Hepatocyte (in vitro differentiated cells): ENCODE data around the gene POLG. TPM values are rescaled to one million over a fixed set of nuclear protein-coding genes. Genes with fewer than 3 reads are reported as not detected.

Experiments
- DNase-seq: peaks from one replicate; pipeline ENCODE4 v3.0.0-alpha.2; 2016; ENCODE audit warnings: low spot score
- H2AFZ ChIP-seq: fragments of 200-600 bp; sonication (generic); 2 replicates; pipeline ENCODE4 v1.6.0; 2016; ENCODE audit warnings: antibody characterized with exemption, mild to moderate bottlenecking
- H3K27ac ChIP-seq: fragments of 200-600 bp; sonication (generic); 2 replicates; pipeline ENCODE4 v1.5.1; 2016; ENCODE audit warnings: mild to moderate bottlenecking
- H3K27me3 ChIP-seq: fragments of 200-600 bp; sonication (generic); 2 replicates; pipeline ENCODE4 v1.6.1; 2016
- H3K36me3 ChIP-seq: fragments of 200-600 bp; sonication (generic); replicated peaks from 2 replicates; pipeline ENCODE4 v1.5.1; 2016; ENCODE audit warnings: low read depth; ENCODE audit not compliant: insufficient read depth
- H3K4me1 ChIP-seq: fragments of 200-600 bp; sonication (generic); 2 replicates; pipeline ENCODE4 v1.5.1; 2016; ENCODE audit warnings: mild to moderate bottlenecking, moderate library complexity; ENCODE audit not compliant: insufficient read depth
- H3K4me2 ChIP-seq: fragments of 200-600 bp; sonication (generic); 2 replicates; pipeline ENCODE4 v1.6.0; 2016
- H3K4me3 ChIP-seq: fragments of 200-600 bp; sonication (generic); 2 replicates; pipeline ENCODE4 v1.5.1; 2016; ENCODE audit warnings: mild to moderate bottlenecking
- H3K79me2 ChIP-seq: fragments of 200-600 bp; sonication (generic); 2 replicates; pipeline ENCODE4 v1.6.0; 2017; ENCODE audit warnings: mild to moderate bottlenecking
- H3K9me2 ChIP-seq: fragments of 200-600 bp; sonication (generic); replicated peaks from 2 replicates; pipeline ENCODE4 v1.6.0; 2017; ENCODE audit warnings: mild to moderate bottlenecking; ENCODE audit not compliant: insufficient read depth
- H3K9me3 ChIP-seq: fragments of 200-600 bp; sonication (generic); 2 replicates; pipeline ENCODE4 v1.5.1; 2016; ENCODE audit warnings: low read depth, mild to moderate bottlenecking
- H4K20me1 ChIP-seq: fragments of 200-600 bp; sonication (generic); 2 replicates; pipeline ENCODE4 v1.6.0; 2016; ENCODE audit warnings: mild to moderate bottlenecking; ENCODE audit not compliant: insufficient read depth, poor library complexity, severe bottlenecking
- EZH2 ChIP-seq: fragments of 200-600 bp; sonication (generic); IDR thresholded peaks from 2 replicates; pipeline ENCODE4 v1.6.1; 2016; ENCODE audit warnings: antibody characterized with exemption, mild to moderate bottlenecking, borderline replicate concordance
- EZH2phosphoT487 ChIP-seq: fragments of 200-600 bp; sonication (generic); IDR thresholded peaks from one replicate; pipeline ENCODE4 v1.6.1; 2018; ENCODE audit warnings: antibody characterized with exemption, mild to moderate bottlenecking, low read depth, moderate library complexity; ENCODE audit not compliant: unreplicated experiment, severe bottlenecking
- WGBS: methylation state at CpG from one replicate; pipeline ENCODE4 v1.1.6; 2016; ENCODE audit warnings: low lambda C conversion rate; ENCODE audit errors: missing lambda C conversion rate; 5-methylcytosine and 5-hydroxymethylcytosine counted together
- polyA plus RNA-seq: library from polyadenylated mRNA; unstranded; fragments of >200 nt; fragmentation: Nextera tagmentation; extraction: Ambion mirVana; gene quantifications from 2 replicates; pipeline ENCODE4 v1.2.1, GENCODE V29; 2016
- total RNA-seq: library from RNA; depleted of rRNA; stranded (reverse); fragments of >200 nt; gene quantifications from 2 replicates; pipeline ENCODE4 v1.2.3, GENCODE V29; 2014
- TF ChIP-seq, protein P1 (sequence below): fragments of 200-600 bp; sonication (generic); IDR thresholded peaks from 2 replicates; pipeline ENCODE4 v1.5.1; 2016; ENCODE audit warnings: antibody characterized with exemption, mild to moderate bottlenecking; ENCODE audit not compliant: poor library complexity

The POLG gene
- total and polyA plus RNA-seq, 2 experiments from 2014 or later, result 34.0 to 54.0 TPM

DNA sequence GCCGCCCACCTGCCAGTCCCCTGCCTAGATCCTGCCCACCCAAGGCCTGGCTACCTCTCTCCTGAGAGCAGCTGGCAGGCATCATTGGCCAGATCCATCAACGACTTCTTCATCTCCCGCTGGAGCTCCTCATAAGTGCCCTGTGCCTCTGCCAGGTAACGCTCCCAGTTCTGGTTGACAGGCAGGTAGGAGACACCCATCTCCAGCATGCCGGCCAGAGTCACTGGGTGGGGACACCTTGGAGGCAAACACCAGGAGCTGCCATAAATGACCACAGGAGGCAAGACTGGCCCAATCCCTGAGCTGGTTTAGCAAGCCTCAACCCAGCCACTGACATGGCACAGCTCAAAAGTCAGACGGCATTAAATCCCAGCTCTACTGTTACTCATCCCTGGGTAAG lies 7.5 kb downstream of the POLG start:
- TF ChIP-seq EZH2phosphoT487, result no peak
- TF ChIP-seq, protein P1, sequence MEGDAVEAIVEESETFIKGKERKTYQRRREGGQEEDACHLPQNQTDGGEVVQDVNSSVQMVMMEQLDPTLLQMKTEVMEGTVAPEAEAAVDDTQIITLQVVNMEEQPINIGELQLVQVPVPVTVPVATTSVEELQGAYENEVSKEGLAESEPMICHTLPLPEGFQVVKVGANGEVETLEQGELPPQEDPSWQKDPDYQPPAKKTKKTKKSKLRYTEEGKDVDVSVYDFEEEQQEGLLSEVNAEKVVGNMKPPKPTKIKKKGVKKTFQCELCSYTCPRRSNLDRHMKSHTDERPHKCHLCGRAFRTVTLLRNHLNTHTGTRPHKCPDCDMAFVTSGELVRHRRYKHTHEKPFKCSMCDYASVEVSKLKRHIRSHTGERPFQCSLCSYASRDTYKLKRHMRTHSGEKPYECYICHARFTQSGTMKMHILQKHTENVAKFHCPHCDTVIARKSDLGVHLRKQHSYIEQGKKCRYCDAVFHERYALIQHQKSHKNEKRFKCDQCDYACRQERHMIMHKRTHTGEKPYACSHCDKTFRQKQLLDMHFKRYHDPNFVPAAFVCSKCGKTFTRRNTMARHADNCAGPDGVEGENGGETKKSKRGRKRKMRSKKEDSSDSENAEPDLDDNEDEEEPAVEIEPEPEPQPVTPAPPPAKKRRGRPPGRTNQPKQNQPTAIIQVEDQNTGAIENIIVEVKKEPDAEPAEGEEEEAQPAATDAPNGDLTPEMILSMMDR, result no peak
- TF ChIP-seq EZH2, result no peak
- Histone ChIP-seq H3K27ac (no peak overlapping the region), H3K9me2 (no peaks in the 10 kb centered on the region), H3K9me3 (no peaks in the 10 kb centered on the region), H3K27me3 (no peaks in the 10 kb centered on the region), H3K4me2 (no peak overlapping the region), H3K4me1 (peaks cover 8% of the 10 kb centered on the region), H3K4me3 (no peak overlapping the region), H4K20me1 (peaks cover 28% of the 10 kb centered on the region), H3K36me3 (peaks cover 4% of the 10 kb centered on the region), H3K79me2 (peaks cover 26% of the 10 kb centered on the region), H2AFZ (no peak overlapping the region)
- no peak for DNase-seq
- 93% methylated on average over 6 of the region's 6 CpGs for WGBS

DNA sequence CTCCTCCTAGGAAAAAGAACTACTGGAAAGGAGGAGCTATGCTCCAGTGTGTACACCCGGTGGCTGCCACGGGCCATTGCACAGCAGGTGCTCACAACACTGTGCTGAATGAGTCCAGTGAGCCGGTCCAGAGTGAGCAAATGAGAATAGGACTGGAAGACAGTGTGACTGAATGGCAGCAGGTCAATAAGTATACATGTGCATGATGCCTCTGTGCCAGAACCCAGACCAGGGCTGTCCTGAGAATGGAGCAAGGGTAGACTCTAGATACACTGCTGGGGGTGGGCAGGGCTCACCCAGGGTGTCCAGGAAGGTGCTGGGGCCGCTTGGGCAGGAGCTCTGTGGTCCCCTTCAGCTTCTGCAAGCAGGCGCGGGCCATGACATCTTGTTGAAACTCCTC lies 8.3 kb downstream of the POLG start:
- Histone ChIP-seq H3K36me3 (peaks cover 4% of the 10 kb centered on the region), H3K4me3 (no peak overlapping the region), H4K20me1 (peaks cover 20% of the 10 kb centered on the region), H3K27ac (no peak overlapping the region), H3K27me3 (no peaks in the 10 kb centered on the region), H3K79me2 (peaks cover 18% of the 10 kb centered on the region), H3K4me1 (peaks cover 3% of the 10 kb centered on the region), H3K4me2 (no peak overlapping the region), H3K9me2 (no peaks in the 10 kb centered on the region), H2AFZ (no peak overlapping the region), H3K9me3 (no peaks in the 10 kb centered on the region)
- TF ChIP-seq, protein P1, result no peak
- TF ChIP-seq EZH2phosphoT487, result no peak
- TF ChIP-seq EZH2, result no peak
- DNase-seq, result no peak
- WGBS, result 88% methylated on average over 6 of the region's 6 CpGs

DNA sequence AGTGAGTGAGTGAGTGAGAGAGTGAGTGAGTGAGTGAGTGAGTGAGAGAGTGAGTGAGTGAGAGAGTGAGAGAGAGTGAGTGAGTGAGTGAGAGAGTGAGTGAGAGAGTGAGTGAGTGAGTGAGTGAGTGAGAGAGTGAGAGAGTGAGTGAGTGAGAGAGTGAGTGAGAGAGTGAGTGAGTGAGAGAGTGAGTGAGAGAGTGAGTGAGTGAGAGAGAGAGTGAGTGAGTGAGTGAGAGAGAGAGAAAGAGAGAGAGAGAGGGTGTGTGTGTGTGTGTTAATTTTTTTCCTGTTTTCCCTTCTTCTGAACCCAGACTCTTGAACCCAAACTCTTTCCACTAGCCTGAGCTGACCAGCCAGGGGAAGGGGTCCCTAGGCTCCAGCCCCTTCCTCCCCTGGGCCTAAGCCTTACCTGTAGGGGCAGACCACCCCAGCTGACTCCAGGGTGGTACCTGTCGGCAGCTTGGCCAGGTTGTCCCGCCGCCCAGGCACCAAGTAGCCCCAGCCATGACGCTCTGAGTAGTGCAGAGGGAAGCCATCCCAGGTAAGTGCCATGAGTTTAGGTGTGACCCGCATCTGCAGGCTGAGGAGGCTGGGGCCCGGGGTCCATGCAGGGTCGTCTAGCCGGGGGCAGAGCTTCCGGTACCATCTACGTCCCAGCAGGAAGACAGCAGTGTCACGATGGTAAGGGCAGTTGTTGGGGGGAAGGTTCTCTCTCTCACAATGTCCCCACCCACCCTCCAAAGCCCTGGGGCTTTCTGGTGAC lies 9.4 kb downstream of the POLG start:
- DNase-seq, result no peak
- no peaks in the 10 kb centered on the region for H3K9me2 ChIP-seq
- no peaks in the 10 kb centered on the region for H3K4me1 ChIP-seq
- no peaks in the 10 kb centered on the region for H3K27me3 ChIP-seq
- TF ChIP-seq, protein P1, result no peak
- TF ChIP-seq EZH2, result no peak
- TF ChIP-seq EZH2phosphoT487, result no peak
- no peaks in the 10 kb centered on the region for H3K9me3 ChIP-seq
- H3K79me2 ChIP-seq, result peaks cover 8% of the 10 kb centered on the region
- peaks cover 11% of the 10 kb centered on the region for H4K20me1 ChIP-seq
- H3K4me3 ChIP-seq, result no peak overlapping the region
- H3K36me3 ChIP-seq, result peaks cover 4% of the 10 kb centered on the region
- H3K4me2 ChIP-seq, result no peak overlapping the region
- no peak overlapping the region for H2AFZ ChIP-seq
- WGBS, result 96% methylated on average over 10 of the region's 11 CpGs
- no peak overlapping the region for H3K27ac ChIP-seq
